Measurements from ENCODE around the gene RWDD1.

The RWDD1 gene

DNA sequence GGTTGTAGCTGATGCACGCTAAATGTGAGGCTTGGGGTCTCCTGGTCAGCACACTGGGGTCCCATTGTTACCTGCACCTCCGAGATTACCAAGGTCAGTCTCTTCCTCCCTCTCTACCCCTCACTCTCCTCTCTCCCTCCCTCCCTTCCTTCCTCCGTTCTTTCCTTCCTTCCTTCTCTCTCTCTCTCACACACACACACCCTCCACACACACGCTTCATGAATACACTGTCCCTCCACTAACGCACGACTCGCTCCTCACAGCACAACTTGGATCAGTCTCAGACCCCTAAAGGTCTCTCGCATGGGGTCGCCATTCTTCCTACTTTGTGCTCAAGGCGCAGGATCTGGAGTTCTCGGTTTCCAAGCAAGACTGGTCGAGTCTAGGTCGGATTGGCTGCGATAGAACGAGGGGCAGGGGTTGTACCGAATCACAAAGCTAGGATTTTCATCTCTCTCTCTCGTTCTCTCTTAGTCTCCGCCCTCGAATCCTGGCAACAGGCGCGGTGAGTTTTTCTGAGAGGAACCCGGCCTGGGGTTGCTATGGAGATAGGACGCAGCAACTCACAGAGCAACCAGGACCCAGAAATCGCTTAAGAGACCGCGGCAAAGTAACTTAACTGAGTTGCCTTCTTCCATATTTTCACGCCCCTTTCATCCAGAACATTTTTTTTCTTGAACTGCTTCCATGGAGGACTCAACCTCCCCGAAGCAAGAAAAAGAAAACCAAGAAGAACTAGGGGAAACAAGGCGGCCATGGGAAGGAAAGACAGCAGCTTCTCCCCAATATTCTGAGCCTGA is 44.8 kb downstream of the RWDD1 start, which contains the start of gene RSPH4A:
TSS of gene RSPH4A (plus strand) at position 543 of the 800 bp plus-strand sequence. CDS start at position 688, 145 bp downstream.
- peak; percentile 67 for DNase-seq

DNA sequence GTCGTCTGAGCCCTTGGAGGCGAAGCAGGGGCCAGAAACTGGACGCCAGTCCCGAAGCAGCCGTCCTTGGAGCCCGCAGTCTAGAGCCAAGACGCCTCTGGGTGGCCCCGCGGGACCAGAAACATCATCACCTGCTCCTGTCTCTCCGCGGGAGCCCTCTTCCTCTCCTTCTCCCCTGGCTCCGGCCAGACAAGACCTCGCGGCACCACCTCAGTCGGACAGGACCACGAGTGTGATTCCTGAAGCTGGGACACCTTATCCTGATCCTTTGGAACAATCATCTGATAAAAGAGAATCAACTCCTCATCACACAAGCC is 45.4 kb downstream of the RWDD1 start:
- DNase-seq, result no peak

DNA sequence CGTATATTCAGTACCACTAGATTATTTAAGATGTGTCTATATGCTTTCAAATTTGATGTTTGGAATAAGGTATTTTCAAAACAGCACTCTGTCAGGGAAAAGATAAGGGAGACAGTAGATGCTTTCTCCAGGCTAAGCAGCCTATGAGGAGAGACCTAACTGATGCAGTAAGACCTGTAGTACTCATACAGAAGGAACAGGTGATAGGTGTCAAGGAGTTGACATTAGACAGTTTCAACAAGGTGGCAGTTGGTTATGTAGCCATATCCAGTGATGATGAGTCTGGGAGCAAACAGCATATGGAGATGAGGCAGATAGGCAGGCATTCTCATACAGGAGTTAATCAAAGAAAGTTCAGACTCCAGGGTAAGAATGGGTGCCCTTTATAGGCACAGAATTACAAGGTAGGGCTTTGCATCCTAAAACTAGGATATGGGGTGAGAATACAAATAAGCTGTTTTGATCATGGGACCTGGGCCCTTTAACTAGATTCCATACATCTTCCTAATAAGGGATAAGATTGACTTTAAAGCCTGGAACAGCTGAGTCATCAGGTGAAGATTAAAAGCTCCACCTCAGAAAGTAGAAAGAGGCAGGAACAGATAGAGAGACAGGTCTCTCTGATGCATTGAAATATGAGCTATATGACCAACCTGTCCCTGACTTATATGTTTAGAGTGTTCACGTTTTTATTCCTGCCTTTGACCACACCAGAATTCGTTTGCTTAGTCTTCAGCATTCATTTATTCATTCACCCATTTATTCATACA is 52.9 kb downstream of the RWDD1 start:
- no peak for DNase-seq

DNA sequence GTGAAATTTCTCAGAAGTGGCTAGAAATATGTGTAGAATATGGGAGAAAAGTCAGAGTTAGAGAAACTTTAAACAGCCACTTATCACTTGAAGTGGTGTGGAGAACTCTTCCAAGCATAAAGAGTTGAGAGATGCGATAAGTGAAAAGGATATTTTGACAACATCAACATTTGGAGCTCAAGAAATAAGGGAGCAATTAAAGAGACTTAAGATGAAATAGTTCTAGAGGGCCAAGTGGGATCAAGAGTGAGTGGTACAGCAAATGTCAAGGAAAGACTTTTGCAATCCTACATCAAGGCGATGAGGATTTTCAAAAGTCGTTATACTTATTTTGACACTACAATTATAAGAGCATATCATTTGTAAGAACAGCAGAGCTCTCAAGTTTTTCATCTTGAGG is 54.6 kb downstream of the RWDD1 start:
- no peak for DNase-seq

DNA sequence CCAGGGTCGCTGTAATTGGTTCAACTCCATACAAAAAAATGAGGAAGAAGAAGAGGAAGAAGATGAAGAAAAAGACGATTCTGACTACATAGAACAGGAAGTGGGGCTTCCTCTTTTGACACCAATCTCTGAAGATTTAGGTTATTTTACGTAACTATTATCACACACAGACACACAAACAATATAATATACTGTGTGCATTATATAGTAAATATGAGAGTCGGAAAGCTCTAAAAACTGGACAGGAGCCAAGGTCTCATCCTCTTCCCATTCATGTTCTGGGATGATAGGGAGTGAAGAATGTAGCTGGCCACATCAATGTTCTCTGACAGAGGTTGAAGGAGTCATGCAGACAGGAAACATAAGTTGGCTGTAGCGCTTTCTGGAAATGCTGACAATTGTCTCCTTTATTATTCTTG is 58.3 kb downstream of the RWDD1 start:
- DNase-seq, result no peak

DNA sequence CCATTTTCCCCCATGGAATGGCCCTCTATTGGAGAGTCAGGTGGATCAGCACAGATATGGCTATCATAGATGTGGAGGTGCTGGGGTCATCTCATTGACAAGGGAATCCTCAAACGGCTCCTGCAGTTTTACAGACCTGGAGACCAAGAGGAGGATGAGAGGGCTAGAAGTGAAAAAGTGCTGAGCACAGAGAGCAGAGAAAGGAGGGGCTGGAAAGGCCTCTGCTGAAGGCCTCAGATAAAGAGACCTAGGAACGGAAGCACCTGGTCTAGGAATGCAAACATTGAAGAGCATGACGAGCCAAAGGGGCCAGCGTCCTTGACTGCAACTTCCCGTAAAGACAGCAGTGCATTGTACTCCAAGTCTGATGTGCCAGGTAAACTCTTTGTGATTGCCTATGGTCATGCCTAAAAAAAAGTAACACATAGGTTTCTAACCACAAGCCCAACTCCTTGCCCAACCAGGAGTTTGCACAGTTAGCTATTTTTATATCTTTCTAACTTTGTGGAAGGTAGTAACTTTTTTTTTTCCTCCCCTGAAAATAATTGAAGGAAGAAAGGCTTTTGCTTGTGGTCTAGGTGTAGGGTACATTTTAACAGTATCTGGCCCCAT is 60.2 kb downstream of the RWDD1 start:
- DNase-seq, result no peak

DNA sequence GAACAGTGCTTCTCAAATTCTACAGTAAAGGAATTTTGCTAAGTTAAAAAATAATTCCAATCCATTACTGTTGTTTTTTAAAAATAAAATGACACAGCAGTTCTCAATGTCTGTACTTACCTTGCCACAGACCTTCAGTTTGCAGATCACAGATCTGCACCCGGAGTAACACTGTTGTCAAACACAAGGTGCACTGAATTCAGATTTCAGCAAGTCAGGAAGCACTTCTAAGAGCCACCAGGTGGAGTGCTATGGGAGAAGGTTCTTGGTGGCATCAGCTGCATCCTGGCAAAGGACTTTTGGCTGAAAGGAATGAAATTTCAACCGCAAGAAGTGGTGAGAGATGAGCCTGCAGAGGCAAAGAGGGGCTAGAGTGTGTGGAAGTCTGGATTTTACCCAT is 62.4 kb downstream of the RWDD1 start:
- DNase-seq, result no peak

Data from NCI-H2107 (cell line).